CD14-positive monocyte (primary cell): ENCODE measurements around the gene ZNHIT3. TPM values are rescaled to one million over a fixed set of nuclear protein-coding genes. Genes with fewer than 3 reads are reported as not detected.
A peak's percentile ranks its signal among the peaks of the same experiment; 100 is the strongest.

Experiments used
- DNase-seq, 3 donors: peaks; one replicate each; pipeline ENCODE4 v3.0.0-alpha.2; 2011 to 2022
- H2AFZ ChIP-seq: 2 replicates; pipeline ENCODE4 v1.6.0; 2012; ENCODE audit warnings: mild to moderate bottlenecking, low read depth, low read length, inconsistent platforms; ENCODE audit not compliant: insufficient read depth, poor library complexity, severe bottlenecking
- H3K27ac ChIP-seq, 2 donors: 1 replicate in 1 of 2; 2 replicates in 1 of 2; pipeline ENCODE4 v1.5.1; 2012 to 2013; ENCODE audit warnings: low read length in 2 of 2, control low read depth in 1 of 2, inconsistent platforms in 1 of 2, low read depth in 1 of 2, mild to moderate bottlenecking in 1 of 2
- H3K27me3 ChIP-seq, 2 donors: one replicate each; pipeline versions ENCODE4 v1.6.0 to v1.6.1; 2011 to 2013; ENCODE audit warnings: low read length in 2 of 2; ENCODE audit not compliant: control insufficient read depth in 2 of 2, insufficient read depth in 2 of 2
- H3K36me3 ChIP-seq, 2 donors: replicated peaks in 1 of 2; 1 replicate in 1 of 2; 2 replicates in 1 of 2; pipeline versions ENCODE4 v1.5.1 to v1.6.1; 2012 to 2013; ENCODE audit warnings: low read length in 2 of 2, control low read depth in 1 of 2, inconsistent platforms in 1 of 2, mild to moderate bottlenecking in 1 of 2; ENCODE audit not compliant: insufficient read depth in 2 of 2, control insufficient read depth in 1 of 2
- H3K4me1 ChIP-seq, 2 donors: 1 replicate in 1 of 2; 2 replicates in 1 of 2; pipeline versions ENCODE4 v1.5.1 to v1.6.1; 2012 to 2013; ENCODE audit warnings: low read length in 2 of 2, control low read depth in 1 of 2, inconsistent platforms in 1 of 2, mild to moderate bottlenecking in 1 of 2, moderate library complexity in 1 of 2; ENCODE audit not compliant: insufficient read depth in 2 of 2, control insufficient read depth in 1 of 2
- H3K4me2 ChIP-seq: replicated peaks from 2 replicates; pipeline ENCODE3; 2012; ENCODE audit warnings: low read length, moderate library complexity, mild to moderate bottlenecking; ENCODE audit not compliant: poor library complexity, severe bottlenecking; ENCODE audit errors: extremely low read depth
- H3K4me3 ChIP-seq, 3 experiments: fragments of 200-600 bp in 1 of 3; sonication (generic) in 1 of 3; replicated peaks in 1 of 3; 1 replicate in 2 of 3; 2 replicates in 1 of 3; pipeline ENCODE4 v1.5.1; 2011 to 2013; ENCODE audit warnings: low read length in 3 of 3, mild to moderate bottlenecking in 3 of 3, control low read depth in 2 of 3, low read depth in 2 of 3, inconsistent platforms in 1 of 3, moderate library complexity in 1 of 3
- H3K79me2 ChIP-seq: 2 replicates; pipeline ENCODE4 v1.6.0; 2012; ENCODE audit warnings: mild to moderate bottlenecking, control low read depth, inconsistent platforms, low read length, moderate library complexity; ENCODE audit not compliant: insufficient read depth
- H3K9ac ChIP-seq: 2 replicates; pipeline ENCODE4 v1.6.0; 2017; ENCODE audit warnings: low read length, mild to moderate bottlenecking; ENCODE audit not compliant: insufficient read depth, poor library complexity, severe bottlenecking
- H3K9me3 ChIP-seq, 2 donors: replicated peaks in 1 of 2; 1 replicate in 1 of 2; 2 replicates in 1 of 2; pipeline versions ENCODE4 v1.5.1 to v1.6.1; 2012 to 2013; ENCODE audit warnings: low read length in 2 of 2, control low read depth in 1 of 2; ENCODE audit not compliant: control insufficient read depth in 1 of 2, insufficient read depth in 1 of 2
- H4K20me1 ChIP-seq: 2 replicates; pipeline ENCODE4 v1.6.0; 2012; ENCODE audit warnings: mild to moderate bottlenecking, low read length, control low read depth, moderate library complexity; ENCODE audit not compliant: insufficient read depth
- H3K27ac Mint-ChIP-seq, 7 donors: one replicate each; pipeline ENCODE4 v1.8.0; 2020; ENCODE audit warnings: mild to moderate bottlenecking in 7 of 7, mixed read lengths in 7 of 7, moderate library complexity in 6 of 7, inconsistent platforms in 2 of 7
- H3K27me3 Mint-ChIP-seq, 3 donors: one replicate each; pipeline ENCODE4 v1.8.0; 2021 to 2022; ENCODE audit warnings: low read depth in 3 of 3, mild to moderate bottlenecking in 3 of 3, mixed read lengths in 3 of 3, moderate library complexity in 3 of 3, inconsistent platforms in 1 of 3
- H3K36me3 Mint-ChIP-seq, 2 donors: one replicate each; pipeline ENCODE4 v1.8.0; 2020; ENCODE audit warnings: mixed read lengths in 2 of 2, inconsistent platforms in 1 of 2, mild to moderate bottlenecking in 1 of 2
- H3K4me1 Mint-ChIP-seq: one replicate; pipeline ENCODE4 v1.8.0; 2020; ENCODE audit warnings: mild to moderate bottlenecking, mixed read lengths
- H3K4me3 Mint-ChIP-seq, 2 donors: one replicate each; pipeline ENCODE4 v1.8.0; 2020; ENCODE audit warnings: mild to moderate bottlenecking in 2 of 2, mixed read lengths in 2 of 2, moderate library complexity in 1 of 2
- H3K9me3 Mint-ChIP-seq, 7 donors: one replicate each; pipeline ENCODE4 v1.8.0; 2020 to 2022; ENCODE audit warnings: mixed read lengths in 7 of 7, mild to moderate bottlenecking in 6 of 7, moderate library complexity in 6 of 7, inconsistent platforms in 2 of 7
- CTCF ChIP-seq: fragments of 200-600 bp; IDR thresholded peaks from one replicate; pipeline ENCODE4 v1.8.0; 2022; ENCODE audit warnings: antibody characterized with exemption, mild to moderate bottlenecking
- WGBS: methylation state at CpG from one replicate; pipeline ENCODE4 v1.1.5; 2013; ENCODE audit warnings: missing lambda C conversion rate; ENCODE audit not compliant: insufficient coverage; 5-methylcytosine and 5-hydroxymethylcytosine counted together
- intact Hi-C, 2 donors: fragments of 100-400 bp; cut with micrococcal nuclease; formaldehyde crosslinking; loops; one replicate each; pipeline versions ENCODE4 v1.15.0 to v1.15.1; 2023
- polyA plus RNA-seq, 3 donors: library from polyadenylated mRNA; depleted of rRNA in 1 of 3; unstranded in 2 of 3; stranded (reverse) in 1 of 3; fragments of 300-500 nt in 2 of 3; fragments of >200 nt in 1 of 3; fragmentation: Illumina TruSeq in 2 of 3; gene quantifications; 1 replicate in 2 of 3; 2 replicates in 1 of 3; pipeline ENCODE4 v1.2.3, GENCODE V29; 2012 to 2021

The ZNHIT3 gene
- polyA plus RNA-seq, 3 donors = 27.6 to 70.4 (median 63.5) TPM

DNA sequence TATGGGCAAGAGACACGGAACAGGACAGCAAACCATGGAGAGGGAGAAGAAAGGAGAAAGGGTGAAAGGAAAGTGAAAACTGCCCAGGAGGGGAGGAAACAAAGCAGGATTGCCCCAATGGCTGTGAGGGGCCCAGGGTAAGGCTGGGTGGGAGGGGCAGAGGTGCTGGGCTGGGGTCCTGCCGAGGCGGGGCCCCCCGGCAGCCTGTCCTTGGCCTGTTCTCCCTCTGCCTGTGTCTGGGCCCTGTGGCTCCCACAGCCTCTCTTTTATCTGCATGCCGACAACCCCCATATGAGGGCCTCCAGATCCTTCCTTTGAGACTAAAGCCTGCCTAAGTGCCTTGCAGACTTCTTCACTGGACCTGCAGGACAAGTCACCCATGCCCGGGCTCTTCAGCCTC, 15.5 kb downstream of the ZNHIT3 start:
- intact Hi-C loops = no loop called here
- no peak overlapping the region for H3K27ac Mint-ChIP-seq
- no peak overlapping the region for H3K9ac ChIP-seq
- WGBS = 98% methylated on average over 6 of the region's 6 CpGs
- no peaks in the 10 kb centered on the region for H3K27me3 Mint-ChIP-seq
- H3K4me3 Mint-ChIP-seq = no peak overlapping the region
- TF ChIP-seq CTCF = no peak
- no peaks in the 10 kb centered on the region for H3K4me1 ChIP-seq
- peaks cover 60 to 84% of the 10 kb centered on the region in 2 donors for H3K36me3 Mint-ChIP-seq
- no peak overlapping the region for H3K27ac ChIP-seq
- H3K79me2 ChIP-seq = no peaks in the 10 kb centered on the region
- no peak overlapping the region for H3K4me2 ChIP-seq
- no peaks in the 10 kb centered on the region for H3K9me3 ChIP-seq
- H3K4me1 Mint-ChIP-seq = no peaks in the 10 kb centered on the region
- no peak overlapping the region for H2AFZ ChIP-seq
- peaks cover 0 to 1% (median 0%) of the 10 kb centered on the region in 7 donors for H3K9me3 Mint-ChIP-seq
- DNase-seq = no peak
- H3K27me3 ChIP-seq = no peaks in the 10 kb centered on the region
- H3K4me3 ChIP-seq = no peak overlapping the region
- no peaks in the 10 kb centered on the region for H4K20me1 ChIP-seq
- peaks cover 48 to 90% of the 10 kb centered on the region in 2 donors for H3K36me3 ChIP-seq

DNA sequence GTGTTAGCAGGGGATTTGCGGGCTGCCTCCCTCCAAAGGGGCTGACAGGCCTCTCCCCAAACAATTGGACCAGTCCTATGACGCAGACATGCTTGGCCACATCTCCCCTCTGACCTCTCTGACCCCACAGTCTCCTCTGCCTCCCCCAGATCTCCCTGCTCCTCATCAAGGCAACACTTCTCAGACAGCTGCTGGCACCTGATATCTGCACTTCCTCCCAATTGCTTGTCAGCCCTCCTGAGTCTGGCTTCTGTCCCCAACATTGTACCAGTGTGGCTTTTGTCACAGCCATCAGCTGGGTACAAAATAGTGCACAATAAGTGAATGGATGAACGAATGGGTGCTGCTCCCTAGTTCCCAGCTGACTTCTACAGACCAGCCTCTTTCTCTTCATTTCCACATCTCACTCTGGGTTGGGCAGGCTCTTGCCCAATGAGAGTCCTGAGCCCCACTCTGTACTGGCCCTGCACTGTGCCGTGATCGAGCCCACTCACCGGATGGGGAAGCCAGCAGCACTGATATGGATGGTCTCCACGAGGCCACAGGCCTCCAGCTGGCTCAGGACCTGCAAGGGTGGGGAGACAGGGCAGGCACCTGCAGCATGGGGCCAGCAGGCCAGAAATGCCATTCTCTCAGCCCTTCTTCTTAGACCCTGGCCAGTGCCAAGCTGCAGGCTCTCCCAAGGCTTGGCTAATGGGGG, 17.1 kb downstream of the ZNHIT3 start:
- no peak for DNase-seq
- no peaks in the 10 kb centered on the region for H3K79me2 ChIP-seq
- H2AFZ ChIP-seq = no peak overlapping the region
- no peaks in the 10 kb centered on the region for H3K4me1 ChIP-seq
- no peaks in the 10 kb centered on the region for H3K9me3 Mint-ChIP-seq
- H3K4me1 Mint-ChIP-seq = no peaks in the 10 kb centered on the region
- no peak overlapping the region for H3K4me2 ChIP-seq
- no peak overlapping the region for H3K4me3 Mint-ChIP-seq
- H3K27me3 Mint-ChIP-seq = no peaks in the 10 kb centered on the region
- peaks cover 38 to 90% of the 10 kb centered on the region in 2 donors for H3K36me3 ChIP-seq
- H3K27me3 ChIP-seq = no peaks in the 10 kb centered on the region
- WGBS = 99% methylated on average over 7 of the region's 7 CpGs
- TF ChIP-seq CTCF = no peak
- no peak overlapping the region for H3K9ac ChIP-seq
- H3K9me3 ChIP-seq = no peaks in the 10 kb centered on the region
- intact Hi-C loops = no loop called here
- H3K36me3 Mint-ChIP-seq = peaks cover 59 to 79% of the 10 kb centered on the region in 2 donors
- H3K4me3 ChIP-seq = no peak overlapping the region
- no peak overlapping the region for H3K27ac ChIP-seq
- H3K27ac Mint-ChIP-seq = peak overlapping the region in 1 of 7 donors; percentile 64
- no peaks in the 10 kb centered on the region for H4K20me1 ChIP-seq
